Spleen (tissue), 7 donors: ENCODE results near the gene BATF2.

Experiments used
- CTCF ChIP-seq, 11 experiments: fragments of 200-600 bp in 7 of 11; fragments of 450-650 bp in 4 of 11; sonication (generic) in 4 of 11; IDR thresholded peaks in 8 of 11; conservative IDR thresholded peaks in 3 of 11; 1 replicate in 7 of 11; 2 replicates in 4 of 11; pipeline versions ENCODE4 v1.4.0 to v1.8.0; 2016 to 2021; ENCODE audit warnings: antibody characterized with exemption in 11 of 11, inconsistent platforms in 4 of 11, mild to moderate bottlenecking in 1 of 11
- POLR2AphosphoS5 ChIP-seq, 3 donors: sonication (generic); formaldehyde crosslinking; IDR thresholded peaks; one replicate each; pipeline ENCODE4 v1.5.1; 2017; ENCODE audit warnings: antibody characterized with exemption in 3 of 3
- donor health status: DM: no; HTN: no; CAD: no; lungs with moderate emphysema.
- donor health status: DM: no; HTN: no; CAD: no.
- donor health status: DM: no; HTN: no; CAD: no.

GRCh38 chr11:64971421-64972233 lies 25.1 kb downstream of the BATF2 start, which contains the start of gene MAJIN:
- TF ChIP-seq CTCF (IDR thresholded peaks at IDR 0.05 in 8 of 11, conservative IDR thresholded peaks at IDR 0.05 in 3 of 11) (no peak), POLR2AphosphoS5 (IDR thresholded peaks at IDR 0.05) (peak; percentile 88 to 90 (median 89))
